Panc1 (cell line): ENCODE measurements around the gene TMOD1.

ENCODE experiments used
- CTCF ChIP-seq: fragments of 450-650 bp; IDR thresholded peaks from 2 replicates; pipeline ENCODE4 v1.5.1; 2017; ENCODE audit warnings: mild to moderate bottlenecking
- POLR2AphosphoS5 ChIP-seq: IDR thresholded peaks from 2 replicates; pipeline ENCODE4 v1.6.1; 2012; ENCODE audit warnings: mild to moderate bottlenecking, low read depth, low read length, moderate library complexity
- REST ChIP-seq, 2 experiments: IDR thresholded peaks; 2 replicates each; pipeline ENCODE4 v1.6.1; 2011 to 2012; ENCODE audit warnings: low read depth in 2 of 2, control low read depth in 1 of 2, low read length in 1 of 2, mild to moderate bottlenecking in 1 of 2, moderate library complexity in 1 of 2; ENCODE audit not compliant: insufficient read depth in 1 of 2
- SIN3A ChIP-seq: IDR thresholded peaks from 2 replicates; pipeline ENCODE4 v1.6.1; 2012; ENCODE audit warnings: low read depth, mild to moderate bottlenecking, low read length, moderate library complexity, borderline replicate concordance; ENCODE audit not compliant: insufficient read depth
- TCF7L2 ChIP-seq: IDR thresholded peaks from 2 replicates; pipeline ENCODE4 v1.6.1; 2011; ENCODE audit warnings: mild to moderate bottlenecking, low read depth, low read length, inconsistent platforms

- no peak for TF ChIP-seq CTCF
- TF ChIP-seq SIN3A: no peak
- TF ChIP-seq POLR2AphosphoS5: no peak
- TF ChIP-seq TCF7L2: no peak
- no peak for TF ChIP-seq REST (IDR thresholded peaks at IDR 0.05; ENCODE audit: insufficient read depth in 1 of 2, low read depth in 2 of 2, low read length in 1 of 2)
Measured at GRCh38 chr9:97636903-97637302, 135.4 kb downstream of the TMOD1 start.
